Measurements from ENCODE around the gene L1CAM. TPM values are rescaled to one million over a fixed set of nuclear protein-coding genes. Genes with fewer than 3 reads are reported as not detected.

The L1CAM gene
- total and polyA plus RNA-seq, 9 of the 15 experiments (the other 6 are each of a cell fraction or from before 2014, with no cell fraction given) = 0.09 to 0.86 (median 0.26) TPM; not detected in 3

DNA sequence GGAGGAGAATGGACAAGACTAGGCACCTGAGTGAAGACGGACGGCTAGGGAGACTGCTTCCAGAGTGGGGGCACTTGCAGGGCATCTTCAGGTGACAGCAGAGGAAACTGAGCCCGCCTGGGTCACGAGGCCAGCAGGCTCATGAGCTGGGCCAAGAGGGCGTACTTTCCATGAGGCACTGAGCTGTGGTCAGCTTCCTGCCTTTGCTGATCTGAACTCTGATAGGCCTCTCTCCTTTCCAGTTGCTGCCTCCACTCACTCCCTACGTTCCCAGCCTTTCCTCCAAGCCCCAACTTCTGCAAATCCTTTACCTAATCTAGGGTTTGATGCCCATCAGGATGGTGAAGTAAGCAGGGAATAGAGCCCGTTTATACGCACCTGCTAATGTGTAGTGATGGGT lies 1.4 kb upstream of the L1CAM start (continued):
- TF ChIP-seq, protein P1, sequence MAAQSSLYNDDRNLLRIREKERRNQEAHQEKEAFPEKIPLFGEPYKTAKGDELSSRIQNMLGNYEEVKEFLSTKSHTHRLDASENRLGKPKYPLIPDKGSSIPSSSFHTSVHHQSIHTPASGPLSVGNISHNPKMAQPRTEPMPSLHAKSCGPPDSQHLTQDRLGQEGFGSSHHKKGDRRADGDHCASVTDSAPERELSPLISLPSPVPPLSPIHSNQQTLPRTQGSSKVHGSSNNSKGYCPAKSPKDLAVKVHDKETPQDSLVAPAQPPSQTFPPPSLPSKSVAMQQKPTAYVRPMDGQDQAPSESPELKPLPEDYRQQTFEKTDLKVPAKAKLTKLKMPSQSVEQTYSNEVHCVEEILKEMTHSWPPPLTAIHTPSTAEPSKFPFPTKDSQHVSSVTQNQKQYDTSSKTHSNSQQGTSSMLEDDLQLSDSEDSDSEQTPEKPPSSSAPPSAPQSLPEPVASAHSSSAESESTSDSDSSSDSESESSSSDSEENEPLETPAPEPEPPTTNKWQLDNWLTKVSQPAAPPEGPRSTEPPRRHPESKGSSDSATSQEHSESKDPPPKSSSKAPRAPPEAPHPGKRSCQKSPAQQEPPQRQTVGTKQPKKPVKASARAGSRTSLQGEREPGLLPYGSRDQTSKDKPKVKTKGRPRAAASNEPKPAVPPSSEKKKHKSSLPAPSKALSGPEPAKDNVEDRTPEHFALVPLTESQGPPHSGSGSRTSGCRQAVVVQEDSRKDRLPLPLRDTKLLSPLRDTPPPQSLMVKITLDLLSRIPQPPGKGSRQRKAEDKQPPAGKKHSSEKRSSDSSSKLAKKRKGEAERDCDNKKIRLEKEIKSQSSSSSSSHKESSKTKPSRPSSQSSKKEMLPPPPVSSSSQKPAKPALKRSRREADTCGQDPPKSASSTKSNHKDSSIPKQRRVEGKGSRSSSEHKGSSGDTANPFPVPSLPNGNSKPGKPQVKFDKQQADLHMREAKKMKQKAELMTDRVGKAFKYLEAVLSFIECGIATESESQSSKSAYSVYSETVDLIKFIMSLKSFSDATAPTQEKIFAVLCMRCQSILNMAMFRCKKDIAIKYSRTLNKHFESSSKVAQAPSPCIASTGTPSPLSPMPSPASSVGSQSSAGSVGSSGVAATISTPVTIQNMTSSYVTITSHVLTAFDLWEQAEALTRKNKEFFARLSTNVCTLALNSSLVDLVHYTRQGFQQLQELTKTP (IDR thresholded peaks at IDR 0.05; ENCODE audit: low read depth in 1 of 2, partially characterized antibody in 2 of 2) = no peak
- TF ChIP-seq ZNF583 (CRISPR knock-in tag; IDR thresholded peaks at IDR 0.05) = peak; percentile 40; the same call in 1 of the 2 replicates
- no peak for TF ChIP-seq ZNF174 (CRISPR knock-in tag; IDR thresholded peaks at IDR 0.05)
- 0 out of 2 replicates have a peak, but pooled peaks have one; percentile 11 for TF ChIP-seq SMARCE1 (IDR thresholded peaks at IDR 0.05)
- TF ChIP-seq MED1 (CRISPR knock-in tag; IDR thresholded peaks at IDR 0.05; ENCODE audit: borderline replicate concordance) = no peak
- TF ChIP-seq, protein P2, sequence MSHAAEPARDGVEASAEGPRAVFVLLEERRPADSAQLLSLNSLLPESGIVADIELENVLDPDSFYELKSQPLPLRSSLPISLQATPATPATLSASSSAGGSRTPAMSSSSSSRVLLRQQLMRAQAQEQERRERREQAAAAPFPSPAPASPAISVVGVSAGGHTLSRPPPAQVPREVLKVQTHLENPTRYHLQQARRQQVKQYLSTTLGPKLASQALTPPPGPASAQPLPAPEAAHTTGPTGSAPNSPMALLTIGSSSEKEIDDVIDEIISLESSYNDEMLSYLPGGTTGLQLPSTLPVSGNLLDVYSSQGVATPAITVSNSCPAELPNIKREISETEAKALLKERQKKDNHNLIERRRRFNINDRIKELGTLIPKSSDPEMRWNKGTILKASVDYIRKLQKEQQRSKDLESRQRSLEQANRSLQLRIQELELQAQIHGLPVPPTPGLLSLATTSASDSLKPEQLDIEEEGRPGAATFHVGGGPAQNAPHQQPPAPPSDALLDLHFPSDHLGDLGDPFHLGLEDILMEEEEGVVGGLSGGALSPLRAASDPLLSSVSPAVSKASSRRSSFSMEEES (CRISPR knock-in tag; IDR thresholded peaks at IDR 0.05) = peak; percentile 27; the same call in 1 of the 2 replicates
- TF ChIP-seq, protein P3, sequence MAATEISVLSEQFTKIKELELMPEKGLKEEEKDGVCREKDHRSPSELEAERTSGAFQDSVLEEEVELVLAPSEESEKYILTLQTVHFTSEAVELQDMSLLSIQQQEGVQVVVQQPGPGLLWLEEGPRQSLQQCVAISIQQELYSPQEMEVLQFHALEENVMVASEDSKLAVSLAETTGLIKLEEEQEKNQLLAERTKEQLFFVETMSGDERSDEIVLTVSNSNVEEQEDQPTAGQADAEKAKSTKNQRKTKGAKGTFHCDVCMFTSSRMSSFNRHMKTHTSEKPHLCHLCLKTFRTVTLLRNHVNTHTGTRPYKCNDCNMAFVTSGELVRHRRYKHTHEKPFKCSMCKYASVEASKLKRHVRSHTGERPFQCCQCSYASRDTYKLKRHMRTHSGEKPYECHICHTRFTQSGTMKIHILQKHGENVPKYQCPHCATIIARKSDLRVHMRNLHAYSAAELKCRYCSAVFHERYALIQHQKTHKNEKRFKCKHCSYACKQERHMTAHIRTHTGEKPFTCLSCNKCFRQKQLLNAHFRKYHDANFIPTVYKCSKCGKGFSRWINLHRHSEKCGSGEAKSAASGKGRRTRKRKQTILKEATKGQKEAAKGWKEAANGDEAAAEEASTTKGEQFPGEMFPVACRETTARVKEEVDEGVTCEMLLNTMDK (IDR thresholded peaks at IDR 0.05; ENCODE audit: borderline replicate concordance, insufficient read depth, low read depth, low read length, poor library complexity, severe bottlenecking) = no peak

Measured in K562 (cell line).